Uterus (tissue), 4 donors: ENCODE measurements around the gene ZDHHC12. TPM values are rescaled to one million over a fixed set of nuclear protein-coding genes. Genes with fewer than 3 reads are reported as not detected.

Experiments
- DNase-seq, 2 donors: peaks; one replicate each; pipeline ENCODE4 v3.0.0-alpha.2; 2019 to 2020
- H3K27ac ChIP-seq, 2 donors: fragments of 200-600 bp; sonication (generic); 1 replicate in 1 of 2; 2 replicates in 1 of 2; pipeline ENCODE4 v1.5.1; 2016 to 2018
- H3K27me3 ChIP-seq, 2 donors: fragments of 200-600 bp; sonication (generic); one replicate each; pipeline ENCODE4 v1.5.1; 2018 to 2019; ENCODE audit warnings: control low read depth in 1 of 2
- H3K36me3 ChIP-seq, 2 donors: fragments of 200-600 bp; sonication (generic); one replicate each; pipeline ENCODE4 v1.5.1; 2019; ENCODE audit warnings: control low read depth in 1 of 2
- H3K4me1 ChIP-seq, 2 donors: fragments of 200-600 bp; sonication (generic); one replicate each; pipeline ENCODE4 v1.5.1; 2018 to 2019; ENCODE audit warnings: control low read depth in 1 of 2
- H3K4me3 ChIP-seq, 2 donors: fragments of 200-600 bp; sonication (generic); 1 replicate in 1 of 2; 2 replicates in 1 of 2; pipeline ENCODE4 v1.5.1; 2018 to 2019; ENCODE audit warnings: mild to moderate bottlenecking in 1 of 2
- H3K9me3 ChIP-seq, 2 donors: fragments of 200-600 bp; sonication (generic); one replicate each; pipeline ENCODE4 v1.5.1; 2019; ENCODE audit warnings: control low read depth in 1 of 2
- POLR2A ChIP-seq, 2 donors: fragments of 450-650 bp; IDR thresholded peaks; one replicate each; pipeline ENCODE4 v1.6.1; 2016; ENCODE audit warnings: antibody characterized with exemption in 2 of 2, mild to moderate bottlenecking in 1 of 2, moderate library complexity in 1 of 2
- intact Hi-C: fragments of 100-400 bp; cut with DNase I; formaldehyde crosslinking; loops from one replicate; pipeline ENCODE4 v1.15.1; 2023; ENCODE audit warnings: low total_unique reads
- total RNA-seq, 4 donors: library from RNA; depleted of rRNA in 3 of 4; stranded (reverse); fragments of >200 nt in 3 of 4; gene quantifications; one replicate each; pipeline versions ENCODE4 v1.1.0 to v1.2.4, GENCODE V29; 2014 to 2023
- TF ChIP-seq, protein P1 (sequence below), 4 experiments: fragments of 200-600 bp in 2 of 4; fragments of 450-650 bp in 2 of 4; sonication (generic) in 2 of 4; IDR thresholded peaks; one replicate each; pipeline ENCODE4 v1.5.1; 2016 to 2019; ENCODE audit warnings: antibody characterized with exemption in 4 of 4, mild to moderate bottlenecking in 2 of 4, moderate library complexity in 1 of 4
- donor health status: DM: yes; HTN: yes; CAD: no.

ZDHHC12 gene
- total RNA-seq, 4 donors from 2014 or later: 0.59 to 11.7 (median 6.5) TPM

DNA sequence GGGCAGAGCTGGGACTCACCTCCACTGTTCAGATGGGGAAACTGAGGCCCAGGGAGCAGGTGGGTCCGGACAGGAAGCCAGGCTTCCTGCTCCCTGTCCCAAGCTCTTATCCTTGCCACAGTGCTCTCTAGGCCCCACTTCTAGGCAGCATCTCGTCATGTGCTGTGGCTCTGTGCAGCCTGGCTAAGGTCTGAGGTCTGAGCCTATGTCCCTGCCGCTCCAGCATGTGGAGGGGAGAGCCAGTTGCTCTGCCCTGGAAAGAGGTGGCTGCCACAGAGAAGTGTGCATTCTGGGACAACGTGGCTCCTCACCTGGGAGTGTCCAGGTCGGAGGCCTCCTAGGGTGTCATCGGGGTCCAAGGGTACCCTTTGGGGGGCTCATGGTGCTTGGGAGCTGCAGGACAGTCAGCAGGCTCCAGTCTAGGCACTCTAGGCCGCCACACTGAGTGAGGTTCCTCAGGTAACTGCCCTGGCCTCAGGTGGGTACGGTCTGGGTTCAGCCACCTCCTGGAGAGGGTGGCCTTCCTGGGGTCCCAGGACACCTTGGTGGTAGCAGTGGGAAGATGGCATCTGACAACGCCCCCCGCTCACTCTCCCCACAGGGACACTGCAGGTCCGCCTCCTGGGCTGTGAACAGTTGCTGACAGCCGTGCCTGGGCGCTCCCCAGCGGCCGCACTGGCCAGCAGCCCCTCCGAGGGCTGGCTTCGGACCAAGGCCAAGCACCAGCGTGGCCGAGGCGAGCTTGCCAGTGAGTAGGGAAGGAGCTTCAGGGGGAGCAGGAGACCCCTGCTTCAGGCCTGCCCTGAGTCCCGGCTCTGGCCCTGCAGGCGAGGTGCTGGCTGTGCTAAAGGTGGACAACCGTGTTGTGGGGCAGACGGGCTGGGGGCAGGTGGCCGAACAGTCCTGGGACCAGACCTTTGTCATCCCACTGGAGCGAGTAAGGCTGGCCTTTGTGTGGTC is 11.2 kb downstream of the ZDHHC12 start:
- no peaks in the 10 kb centered on the region for H3K4me1 ChIP-seq
- DNase-seq: no peak
- TF ChIP-seq, protein P1, sequence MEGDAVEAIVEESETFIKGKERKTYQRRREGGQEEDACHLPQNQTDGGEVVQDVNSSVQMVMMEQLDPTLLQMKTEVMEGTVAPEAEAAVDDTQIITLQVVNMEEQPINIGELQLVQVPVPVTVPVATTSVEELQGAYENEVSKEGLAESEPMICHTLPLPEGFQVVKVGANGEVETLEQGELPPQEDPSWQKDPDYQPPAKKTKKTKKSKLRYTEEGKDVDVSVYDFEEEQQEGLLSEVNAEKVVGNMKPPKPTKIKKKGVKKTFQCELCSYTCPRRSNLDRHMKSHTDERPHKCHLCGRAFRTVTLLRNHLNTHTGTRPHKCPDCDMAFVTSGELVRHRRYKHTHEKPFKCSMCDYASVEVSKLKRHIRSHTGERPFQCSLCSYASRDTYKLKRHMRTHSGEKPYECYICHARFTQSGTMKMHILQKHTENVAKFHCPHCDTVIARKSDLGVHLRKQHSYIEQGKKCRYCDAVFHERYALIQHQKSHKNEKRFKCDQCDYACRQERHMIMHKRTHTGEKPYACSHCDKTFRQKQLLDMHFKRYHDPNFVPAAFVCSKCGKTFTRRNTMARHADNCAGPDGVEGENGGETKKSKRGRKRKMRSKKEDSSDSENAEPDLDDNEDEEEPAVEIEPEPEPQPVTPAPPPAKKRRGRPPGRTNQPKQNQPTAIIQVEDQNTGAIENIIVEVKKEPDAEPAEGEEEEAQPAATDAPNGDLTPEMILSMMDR (IDR thresholded peaks at IDR 0.05): no peak
- no peaks in the 10 kb centered on the region for H3K27me3 ChIP-seq
- intact Hi-C loops: no loop called here
- no peak overlapping the region for H3K27ac ChIP-seq
- H3K9me3 ChIP-seq: no peaks in the 10 kb centered on the region
- no peak overlapping the region for H3K4me3 ChIP-seq
- no peaks in the 10 kb centered on the region for H3K36me3 ChIP-seq

DNA sequence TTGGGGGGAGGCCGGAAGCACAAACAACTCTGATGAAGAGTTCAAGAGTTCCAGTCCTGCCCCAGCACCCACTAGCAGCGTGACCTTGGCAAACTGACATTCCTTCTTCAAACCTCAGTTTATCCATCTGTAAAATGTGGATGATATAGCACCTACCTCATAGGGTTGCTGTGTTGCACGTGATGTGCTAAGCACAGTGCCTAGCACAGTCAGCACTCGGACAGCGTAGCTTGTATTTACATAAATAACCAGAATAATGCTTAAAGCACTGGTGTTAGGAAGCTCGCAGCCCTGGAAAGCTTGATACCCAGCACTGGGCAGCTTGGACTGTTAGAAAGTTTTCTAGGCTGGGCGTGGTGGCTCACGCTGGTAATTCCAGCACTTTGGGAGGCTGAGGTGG is 16.5 kb downstream of the ZDHHC12 start:
- Histone ChIP-seq H3K27me3 (no peaks in the 10 kb centered on the region), H3K36me3 (no peaks in the 10 kb centered on the region), H3K9me3 (no peaks in the 10 kb centered on the region), H3K27ac (no peak overlapping the region), H3K4me3 (no peak overlapping the region), H3K4me1 (no peaks in the 10 kb centered on the region)
- intact Hi-C loops: no loop called here
- no peak for TF ChIP-seq POLR2A (IDR thresholded peaks at IDR 0.05)
- TF ChIP-seq, protein P1 (IDR thresholded peaks at IDR 0.05): no peak
- DNase-seq: no peak

DNA sequence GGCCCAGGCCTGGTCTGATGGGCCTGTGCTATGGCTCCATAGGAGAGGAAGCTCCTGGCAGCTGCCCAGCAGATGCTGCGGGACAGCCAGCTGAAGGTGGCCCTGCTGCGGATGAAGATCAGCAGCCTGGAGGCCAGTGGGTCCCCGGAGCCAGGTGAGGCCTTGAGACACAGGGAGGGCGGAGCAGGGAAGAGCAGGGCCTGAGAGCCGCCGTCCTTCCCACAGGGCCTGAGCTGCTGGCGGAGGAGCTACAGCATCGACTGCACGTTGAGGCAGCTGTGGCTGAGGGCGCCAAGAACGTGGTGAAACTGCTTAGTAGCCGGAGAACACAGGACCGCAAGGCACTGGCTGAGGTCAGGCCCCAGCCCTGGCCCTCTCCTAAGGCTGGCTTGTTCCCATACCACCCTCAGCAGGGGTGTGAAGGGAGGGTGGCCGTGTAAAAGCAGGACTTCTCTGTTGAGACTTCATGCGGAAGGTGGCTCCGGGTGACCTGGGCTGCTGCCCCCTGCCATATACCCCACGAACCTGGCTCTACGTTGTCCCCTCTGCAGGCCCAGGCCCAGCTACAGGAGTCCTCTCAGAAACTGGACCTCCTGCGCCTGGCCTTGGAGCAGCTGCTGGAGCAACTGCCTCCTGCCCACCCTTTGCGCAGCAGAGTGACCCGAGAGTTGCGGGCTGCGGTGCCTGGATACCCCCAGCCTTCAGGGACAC is 17.1 kb downstream of the ZDHHC12 start:
- Histone ChIP-seq H3K36me3 (no peaks in the 10 kb centered on the region), H3K9me3 (no peaks in the 10 kb centered on the region), H3K4me3 (no peak overlapping the region), H3K27me3 (no peaks in the 10 kb centered on the region), H3K27ac (no peak overlapping the region), H3K4me1 (no peaks in the 10 kb centered on the region)
- no peak for TF ChIP-seq POLR2A (IDR thresholded peaks at IDR 0.05)
- TF ChIP-seq, protein P1 (IDR thresholded peaks at IDR 0.05): no peak
- intact Hi-C loops: no loop called here
- DNase-seq: no peak

DNA sequence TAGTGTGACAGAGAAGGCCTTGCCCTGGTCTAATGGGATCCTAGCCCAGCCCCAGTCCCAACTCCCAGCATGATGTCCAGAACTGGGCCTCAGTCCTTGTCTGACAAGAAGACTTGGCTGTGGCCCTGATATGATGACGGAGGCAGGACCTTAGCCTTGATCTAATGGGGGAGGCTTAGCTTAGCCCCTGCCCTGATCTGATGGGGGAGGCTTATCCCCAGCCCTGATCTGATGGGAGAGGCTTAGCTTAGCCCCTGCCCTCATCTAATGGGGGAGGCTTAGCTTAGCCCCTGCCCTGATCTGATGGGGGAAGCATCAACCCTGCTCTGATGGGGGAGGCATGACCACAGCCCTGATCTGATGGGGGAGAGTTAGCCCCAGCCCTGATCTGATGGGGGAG is 17.9 kb downstream of the ZDHHC12 start:
- no peaks in the 10 kb centered on the region for H3K4me1 ChIP-seq
- H3K27ac ChIP-seq: no peak overlapping the region
- TF ChIP-seq, protein P1 (IDR thresholded peaks at IDR 0.05): no peak
- no peak for TF ChIP-seq POLR2A (IDR thresholded peaks at IDR 0.05)
- H3K9me3 ChIP-seq: no peaks in the 10 kb centered on the region
- intact Hi-C loops: no loop called here
- DNase-seq: no peak
- H3K4me3 ChIP-seq: no peak overlapping the region
- no peaks in the 10 kb centered on the region for H3K27me3 ChIP-seq
- no peaks in the 10 kb centered on the region for H3K36me3 ChIP-seq
